UCSD-AML1 (cell line): ENCODE data around the gene EEF1AKMT2.
"Not testable (repeated sequence)": the region's sequence is repeated elsewhere in the genome, so short reads cannot be mapped to it uniquely, and the experiment has no call there.

ENCODE experiments used
- DNase-seq: peaks from one replicate; lab custom pipeline; 2025; ENCODE audit not compliant: unreplicated experiment; lab: John Stamatoyannopoulos, UW

The EEF1AKMT2 gene

DNA sequence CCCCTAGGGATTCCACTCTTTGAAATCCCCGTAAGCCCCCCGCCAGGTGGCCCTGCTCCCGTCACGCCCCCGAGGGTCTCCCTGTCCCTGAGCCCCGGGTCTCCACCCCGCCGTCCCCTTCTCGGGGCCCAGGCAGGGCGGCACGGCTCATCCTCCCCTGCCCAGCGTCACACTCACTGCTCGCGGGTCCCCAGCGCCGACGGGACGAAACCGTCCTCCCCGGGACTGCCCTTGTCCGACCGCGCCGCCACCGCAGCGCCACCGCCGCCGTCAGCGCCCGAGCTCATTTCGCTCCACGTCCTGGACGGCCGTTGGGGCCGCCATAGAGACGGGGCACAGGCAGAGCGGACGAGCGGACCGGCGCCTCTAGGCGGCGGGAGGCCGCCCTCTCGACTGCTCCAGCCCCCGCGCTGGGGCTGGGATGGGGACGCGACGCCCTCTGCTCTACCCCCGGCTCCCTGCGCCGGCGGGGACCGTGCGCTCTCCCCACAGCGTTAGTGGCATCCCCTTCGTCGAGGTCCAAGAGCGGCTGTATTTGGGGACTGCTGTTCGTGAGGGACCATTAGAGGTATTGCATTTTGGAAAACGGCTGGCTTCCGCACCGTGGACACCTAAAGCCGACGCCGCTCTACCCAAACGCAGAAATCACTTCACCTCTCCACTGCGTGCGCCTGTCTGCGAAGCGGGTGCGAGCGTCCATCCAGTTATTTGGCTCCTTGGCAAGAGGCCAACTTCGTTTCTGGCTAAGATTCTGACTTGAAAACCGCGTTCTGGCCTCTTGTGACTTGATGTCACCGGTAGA lies at the start of gene EEF1AKMT2:
TSS of gene EEF1AKMT2 (minus strand) at position 341 of the 802 bp plus-strand sequence. CDS start at position 287, 54 bp downstream.
- peak; percentile 91 for DNase-seq

DNA sequence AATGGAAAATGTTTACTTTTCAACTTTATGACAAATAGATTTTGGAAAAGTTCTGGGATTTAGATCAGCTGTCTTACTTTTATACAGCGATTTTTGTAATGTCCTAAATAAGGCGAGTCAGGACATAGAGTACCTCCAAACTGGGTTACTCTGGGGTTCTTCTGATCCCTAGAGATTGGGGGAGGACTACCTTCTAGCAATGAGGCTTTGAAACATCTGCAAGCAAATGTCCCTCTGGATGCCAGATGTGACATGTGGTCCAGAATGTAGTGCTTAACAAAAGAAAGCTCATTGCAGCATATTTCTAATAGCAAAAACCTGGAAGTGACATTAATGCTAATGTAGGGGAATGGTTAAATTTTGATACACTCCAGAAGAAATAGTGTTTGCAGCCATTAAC lies 46.0 kb upstream of the EEF1AKMT2 start:
- DNase-seq, result no peak

DNA sequence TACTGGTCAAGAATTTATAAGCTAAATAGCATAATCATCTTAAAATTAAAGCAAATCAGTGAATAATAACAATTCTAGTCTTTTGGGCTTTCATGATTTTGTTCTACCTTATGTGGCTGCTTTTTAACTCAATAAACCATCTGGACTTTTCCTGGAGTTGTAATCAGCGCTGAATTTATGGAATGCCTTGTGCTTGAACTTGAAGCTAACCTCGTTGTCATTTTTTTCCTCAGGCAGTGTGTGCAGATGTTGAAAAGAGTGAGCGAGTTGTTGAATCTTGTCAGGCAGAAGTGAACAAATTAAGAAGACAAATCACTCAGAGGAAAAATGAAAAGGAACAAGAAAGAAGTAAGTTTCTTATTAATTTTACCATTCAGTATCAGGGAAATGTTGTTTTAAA lies 39.4 kb upstream of the EEF1AKMT2 start:
- no peak for DNase-seq

DNA sequence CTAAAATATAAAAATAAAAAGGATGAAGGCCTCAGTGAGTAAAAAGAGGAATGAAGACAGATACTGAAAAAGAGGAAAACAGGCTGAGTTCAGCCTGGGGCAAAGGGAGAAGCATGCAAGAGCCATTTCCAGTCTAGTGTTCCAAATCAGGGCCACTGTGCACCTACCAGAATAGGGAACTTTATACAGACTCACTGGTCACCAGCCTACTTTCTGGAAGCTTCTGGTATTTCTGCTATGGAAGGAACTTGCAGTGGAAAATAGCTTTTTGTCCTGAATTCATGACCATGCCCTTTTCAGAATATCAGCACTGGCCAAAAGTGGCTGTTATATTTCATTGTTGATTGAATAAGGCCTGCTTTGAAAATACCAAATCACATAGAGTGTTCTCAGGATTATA lies 38.8 kb upstream of the EEF1AKMT2 start:
- no peak for DNase-seq

DNA sequence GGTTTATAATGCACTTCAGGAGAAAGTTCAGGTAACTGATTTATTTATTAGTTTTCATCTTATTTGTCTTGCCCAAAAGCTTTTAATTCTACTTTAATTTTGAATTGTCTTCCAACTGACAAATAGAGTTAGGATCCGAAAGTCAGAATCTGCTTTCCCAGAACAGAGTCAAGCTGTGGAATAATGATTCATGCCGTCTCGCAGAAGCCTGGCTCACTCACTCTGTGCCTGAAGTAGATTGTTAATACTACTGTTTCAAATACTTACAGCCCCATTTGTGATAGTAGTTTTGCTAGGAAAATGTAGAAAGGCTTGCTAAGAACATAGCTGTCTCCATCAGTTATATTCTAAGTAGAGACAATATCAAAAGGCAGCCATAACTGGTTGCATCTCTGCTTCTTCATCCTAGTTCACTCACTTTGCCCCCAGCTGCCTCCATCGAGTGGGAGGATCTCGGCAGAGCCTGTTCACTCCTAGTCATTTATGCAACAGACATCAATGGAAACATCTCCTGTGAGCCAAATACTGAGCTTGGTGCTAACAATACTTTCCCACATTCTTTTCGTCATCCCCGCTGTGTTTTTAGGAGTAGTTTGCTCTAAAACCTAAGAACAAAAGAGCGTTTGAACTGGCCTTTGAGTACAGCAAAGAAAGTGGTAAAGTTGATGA lies 37.9 kb upstream of the EEF1AKMT2 start:
- no peak for DNase-seq

DNA sequence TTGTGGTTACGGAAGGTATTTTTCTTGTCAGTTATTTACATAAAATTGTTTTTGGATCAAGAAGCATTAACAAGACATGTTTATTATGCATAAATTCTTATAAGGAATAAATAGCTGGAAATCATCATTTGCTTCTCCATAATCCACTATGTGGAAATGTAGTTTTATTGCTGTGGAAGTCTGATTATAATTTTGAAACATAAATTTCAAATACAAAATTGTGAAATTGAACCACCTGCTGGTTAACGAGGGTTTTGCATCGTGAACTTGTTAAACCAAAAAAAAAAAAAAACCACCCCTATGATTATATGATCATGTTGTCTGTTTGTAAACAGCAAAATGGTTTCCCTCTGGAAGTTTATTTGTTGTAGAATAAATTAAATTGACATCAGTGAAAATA lies 35.8 kb upstream of the EEF1AKMT2 start:
- no peak for DNase-seq

DNA sequence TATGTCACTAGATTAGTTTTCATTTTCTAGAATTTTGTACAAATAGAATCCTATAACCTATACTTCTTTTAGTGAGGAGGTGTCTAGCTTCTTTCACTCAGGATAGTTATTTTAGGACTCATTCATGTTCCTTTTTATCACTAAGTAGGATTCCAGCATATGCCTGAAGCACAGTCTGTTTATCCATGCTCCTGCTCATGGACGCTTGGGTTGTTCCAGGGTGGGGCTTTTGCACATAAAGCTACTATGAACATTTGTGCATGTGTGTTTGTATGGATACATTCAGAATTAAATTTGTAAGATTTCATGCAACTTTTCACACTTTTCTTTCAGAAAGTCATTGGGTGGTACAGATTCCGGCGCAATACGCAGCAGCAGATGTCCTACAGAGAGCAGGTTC lies 34.6 kb upstream of the EEF1AKMT2 start:
- DNase-seq, result no peak

DNA sequence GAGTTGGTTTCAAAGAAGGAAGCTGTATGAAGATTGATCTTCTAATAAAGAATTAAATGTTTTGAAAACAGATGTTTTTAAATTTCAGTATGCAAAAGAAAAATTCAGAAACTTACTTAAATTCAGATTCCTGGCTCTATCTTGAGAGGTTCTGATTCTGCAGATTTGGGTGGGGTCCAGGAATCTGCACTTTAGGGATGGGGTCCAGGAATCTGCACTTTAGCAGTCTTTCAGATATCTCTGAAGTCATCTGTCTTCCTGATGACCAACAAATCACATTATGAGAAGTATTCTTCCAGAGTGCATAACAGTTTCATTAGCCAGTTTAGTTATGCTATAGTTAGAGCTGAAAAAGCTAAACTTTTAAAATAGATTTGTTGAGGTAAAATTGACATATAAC lies 34.0 kb upstream of the EEF1AKMT2 start:
- DNase-seq, result no peak

DNA sequence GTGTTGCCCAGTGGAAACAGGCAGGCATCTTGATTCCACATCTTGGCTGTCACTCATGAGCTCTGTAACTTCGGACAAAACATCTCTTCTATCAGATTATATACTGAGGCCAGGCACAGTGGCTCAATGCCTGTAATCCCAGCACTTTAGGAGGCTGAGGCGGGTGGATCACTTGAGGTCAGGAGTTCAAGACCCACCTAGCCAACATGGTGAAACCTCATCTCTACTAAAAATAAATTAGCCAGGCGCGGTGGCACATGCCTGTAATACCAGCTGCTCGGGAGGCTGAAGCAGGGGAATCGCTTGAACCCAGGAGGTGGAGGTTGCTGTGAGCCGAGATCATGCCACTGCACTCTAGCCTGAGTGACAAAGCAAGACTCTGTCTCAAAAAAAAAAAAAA lies 33.2 kb upstream of the EEF1AKMT2 start:
- not testable (repeated sequence) for DNase-seq

DNA sequence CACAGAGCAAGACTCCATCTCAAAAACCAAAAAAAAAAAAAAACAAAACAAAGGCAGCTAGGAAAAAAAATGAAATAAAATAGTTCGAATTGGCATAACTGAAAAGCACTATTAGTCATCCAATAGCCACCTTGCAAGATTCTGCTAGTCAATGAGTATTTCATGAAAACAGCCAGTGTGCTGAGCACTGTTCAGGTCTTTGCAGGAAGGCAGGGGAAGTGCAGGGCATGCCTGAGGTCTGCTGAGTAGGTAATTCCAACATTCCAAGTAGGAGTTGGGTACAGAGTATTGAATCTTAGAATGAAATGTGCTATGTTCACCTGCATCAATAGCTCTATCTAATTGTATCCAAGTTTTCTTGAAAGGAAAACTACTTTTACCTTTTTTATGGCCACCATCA lies 32.8 kb upstream of the EEF1AKMT2 start:
- DNase-seq, result no peak

DNA sequence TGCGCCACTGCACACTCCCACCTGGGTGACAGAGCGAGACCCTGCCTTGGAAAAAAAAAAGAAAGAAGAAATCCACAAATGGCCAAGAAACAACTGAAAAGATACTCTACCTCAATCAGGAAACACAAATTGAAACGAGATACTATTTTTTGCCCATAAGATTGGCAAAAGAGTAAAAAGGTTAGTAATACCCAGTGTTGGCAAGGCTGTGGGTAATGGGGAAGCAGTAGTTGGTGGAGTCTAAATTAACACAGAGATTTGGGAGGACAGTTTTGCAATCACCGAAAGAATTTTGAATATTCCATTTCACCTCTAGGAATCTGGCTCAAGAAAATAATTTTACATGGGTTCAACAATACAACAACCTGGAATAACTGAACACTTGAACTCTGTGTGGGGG lies 29.8 kb upstream of the EEF1AKMT2 start:
- no peak for DNase-seq

DNA sequence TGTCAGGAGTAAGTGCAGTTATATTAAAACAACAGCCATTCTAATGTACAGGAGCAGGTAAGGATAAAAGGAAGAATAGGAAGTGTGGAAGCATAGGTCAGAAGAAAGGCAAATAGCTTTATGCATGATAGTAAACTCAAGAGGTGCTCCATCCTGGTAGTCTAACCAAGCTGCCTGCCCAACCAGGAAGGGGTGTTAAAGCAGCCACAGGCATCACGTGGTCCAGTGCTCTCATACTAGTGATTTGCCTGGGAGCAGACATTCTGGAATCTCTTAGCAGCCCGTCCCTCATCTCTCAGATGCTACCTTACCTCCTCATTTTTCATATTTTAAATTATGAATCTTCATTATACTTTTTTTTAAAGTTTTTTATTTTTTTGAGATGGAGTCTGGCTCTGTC lies 28.4 kb upstream of the EEF1AKMT2 start:
- DNase-seq, result no peak

DNA sequence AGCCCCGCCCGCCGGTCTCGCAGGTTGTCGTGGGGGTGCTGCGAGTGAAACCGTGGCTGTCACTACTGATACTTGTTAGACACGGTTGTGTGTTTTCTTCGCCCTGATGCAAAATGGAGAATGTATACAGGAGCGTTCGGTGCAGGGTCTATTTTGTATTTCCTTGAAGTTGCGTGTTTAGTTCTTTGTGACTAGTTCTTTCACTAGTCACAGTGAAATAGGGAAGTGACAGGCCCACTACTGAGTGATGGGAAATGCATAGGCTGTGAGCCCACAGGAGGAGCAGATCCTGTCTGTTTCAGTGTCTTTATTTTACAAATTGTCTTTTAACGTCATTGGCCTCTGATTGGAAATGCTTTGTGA lies 10.6 kb upstream of the EEF1AKMT2 start:
- DNase-seq, result no peak

DNA sequence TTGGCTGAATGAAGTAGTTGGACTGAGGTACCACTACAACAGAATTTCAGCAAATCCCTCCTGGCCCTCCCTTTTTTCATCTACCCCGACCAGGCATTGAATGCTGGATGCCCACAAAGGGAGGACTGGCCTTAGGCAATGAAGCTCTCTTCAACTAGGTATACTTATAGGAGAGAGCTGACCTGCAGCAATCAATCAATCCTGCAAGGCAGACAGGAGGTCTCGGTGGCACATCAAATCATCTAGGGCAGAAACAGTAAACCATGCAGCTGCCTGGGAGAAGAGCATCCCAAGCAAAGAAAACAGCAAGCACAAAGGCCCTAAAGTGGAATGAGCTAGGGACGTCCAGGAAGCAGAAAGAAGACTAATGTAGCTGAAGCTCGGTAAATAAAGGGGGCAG lies 7.5 kb upstream of the EEF1AKMT2 start:
- no peak for DNase-seq

DNA sequence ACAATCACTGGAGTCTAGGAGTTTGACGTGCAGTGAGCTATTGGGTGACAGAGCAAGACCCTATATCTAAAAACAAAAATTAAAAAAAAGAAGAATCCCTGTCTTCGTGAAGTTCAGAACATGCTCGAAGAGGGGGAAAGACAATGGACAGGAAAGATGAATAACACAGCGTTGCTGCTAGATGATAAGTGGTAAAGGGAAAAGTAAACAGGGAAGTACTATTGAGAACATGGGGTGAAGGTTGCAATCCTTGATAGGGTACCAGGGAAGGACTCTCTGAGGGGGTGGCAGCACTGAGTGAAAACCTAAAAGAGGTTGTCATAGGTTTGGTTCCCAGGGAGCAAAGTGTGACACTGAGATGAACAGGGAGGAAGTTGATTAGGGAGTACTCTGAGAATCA lies 7.1 kb upstream of the EEF1AKMT2 start:
- no peak for DNase-seq

DNA sequence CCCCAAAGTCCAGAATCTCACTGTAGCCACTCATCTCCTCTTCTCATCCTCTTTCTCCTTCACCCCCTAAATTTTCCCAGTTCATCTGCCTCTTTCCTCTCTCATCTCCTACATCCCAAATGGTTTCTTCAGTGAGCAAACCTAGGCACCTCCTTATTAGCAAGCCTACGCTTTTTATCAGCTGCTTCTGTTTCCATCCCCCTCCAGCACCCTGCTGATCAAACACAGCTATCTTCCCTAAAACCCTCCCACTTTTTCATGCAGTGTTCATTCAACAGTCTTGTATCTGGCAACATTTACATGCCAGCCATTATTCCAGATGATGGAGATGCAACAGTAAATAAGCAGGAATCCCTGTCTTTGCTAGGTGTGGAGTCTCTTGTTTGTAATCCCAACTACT lies 6.7 kb upstream of the EEF1AKMT2 start:
- no peak for DNase-seq

DNA sequence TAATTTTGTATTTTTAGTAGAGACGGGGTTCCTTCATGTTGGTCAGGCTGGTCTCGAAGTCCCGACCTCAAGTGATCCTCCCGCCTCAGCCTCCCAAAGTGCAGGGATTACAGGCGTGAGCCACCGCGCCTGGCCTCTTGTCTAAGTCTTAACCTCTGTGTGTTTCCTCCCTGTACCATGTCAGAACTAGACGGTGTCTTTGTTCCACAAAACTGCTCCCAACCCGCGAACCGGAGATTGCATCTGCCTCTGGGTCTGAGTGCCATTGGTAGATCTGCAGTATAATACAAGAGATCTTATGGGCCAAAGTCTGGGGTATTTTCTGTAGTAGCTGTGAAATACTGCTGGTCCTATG lies 1.3 kb upstream of the EEF1AKMT2 start:
- no peak for DNase-seq

DNA sequence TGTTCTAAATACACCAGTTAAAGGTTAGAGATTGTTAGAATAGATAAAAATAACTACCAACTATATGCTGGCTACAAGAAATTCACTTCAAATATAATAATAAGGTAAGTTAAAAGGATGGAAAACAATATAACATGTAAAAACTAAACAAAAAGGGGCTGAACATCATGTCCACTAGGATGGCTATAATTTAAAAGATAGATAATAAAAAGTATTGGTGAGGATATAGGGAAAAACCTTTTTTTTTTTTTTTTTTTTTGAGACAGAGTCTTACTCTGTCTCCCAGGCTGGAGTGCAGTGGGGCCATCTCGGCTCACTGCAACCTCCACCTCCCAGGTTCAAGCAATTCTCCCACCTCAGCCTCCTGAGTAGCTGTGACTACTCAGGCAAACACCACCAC lies 8.8 kb downstream of the EEF1AKMT2 start:
- not testable (repeated sequence) for DNase-seq

DNA sequence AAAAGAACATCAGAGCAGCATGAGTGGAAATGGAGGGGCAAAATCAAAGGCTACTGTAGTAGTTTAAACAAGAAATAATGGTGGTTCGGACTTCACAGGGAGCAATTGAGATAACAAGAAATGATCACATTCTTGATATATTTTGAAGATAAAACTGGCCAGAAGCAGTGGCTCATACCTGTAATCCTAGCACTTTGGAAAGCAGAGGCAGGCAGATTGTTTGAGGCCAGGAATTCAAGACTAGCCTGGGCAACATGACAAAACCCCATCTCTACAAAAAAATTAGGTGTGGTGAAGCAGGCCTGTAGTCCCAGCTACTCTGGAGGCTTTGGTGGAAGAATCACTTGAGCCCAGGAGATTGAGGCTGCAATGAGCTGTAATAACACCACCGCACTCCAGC lies 22.9 kb downstream of the EEF1AKMT2 start:
- no peak for DNase-seq

DNA sequence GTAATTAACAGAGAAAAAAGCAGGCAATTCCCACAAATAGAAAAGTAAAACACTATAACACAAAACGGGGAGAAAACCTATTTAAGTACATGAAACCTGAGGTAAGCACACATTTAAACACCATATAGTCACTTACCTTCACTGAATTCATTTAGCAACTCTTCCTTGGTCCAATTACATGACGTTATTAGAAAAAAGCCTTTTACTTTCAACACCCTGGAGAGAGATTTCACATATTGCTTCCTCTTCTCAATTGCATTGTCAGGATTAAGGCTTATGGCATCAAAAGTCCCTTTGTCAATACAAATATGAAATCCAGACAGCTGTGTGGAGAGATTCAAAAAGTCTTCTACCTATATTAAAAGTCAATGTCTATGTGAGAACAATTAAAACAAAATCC lies 26.4 kb downstream of the EEF1AKMT2 start:
- no peak for DNase-seq

DNA sequence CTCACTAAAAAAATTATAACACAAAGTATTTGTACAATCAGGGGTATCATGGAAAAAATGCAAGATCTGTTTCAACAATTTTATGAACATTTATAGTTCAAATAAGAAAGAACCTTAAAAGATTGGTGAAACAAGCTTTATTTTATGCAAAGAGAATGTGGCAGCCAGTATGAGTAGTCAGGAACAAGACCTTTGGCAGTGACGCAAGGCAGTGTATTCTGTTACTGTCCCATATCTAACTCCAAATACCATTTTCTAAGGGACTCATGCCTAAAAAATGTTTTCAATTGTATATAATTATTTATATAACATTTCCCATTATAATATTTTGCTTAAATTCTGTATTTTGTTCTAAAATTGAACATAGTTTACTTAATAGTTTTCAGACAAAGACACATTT lies 28.4 kb downstream of the EEF1AKMT2 start:
- no peak for DNase-seq

DNA sequence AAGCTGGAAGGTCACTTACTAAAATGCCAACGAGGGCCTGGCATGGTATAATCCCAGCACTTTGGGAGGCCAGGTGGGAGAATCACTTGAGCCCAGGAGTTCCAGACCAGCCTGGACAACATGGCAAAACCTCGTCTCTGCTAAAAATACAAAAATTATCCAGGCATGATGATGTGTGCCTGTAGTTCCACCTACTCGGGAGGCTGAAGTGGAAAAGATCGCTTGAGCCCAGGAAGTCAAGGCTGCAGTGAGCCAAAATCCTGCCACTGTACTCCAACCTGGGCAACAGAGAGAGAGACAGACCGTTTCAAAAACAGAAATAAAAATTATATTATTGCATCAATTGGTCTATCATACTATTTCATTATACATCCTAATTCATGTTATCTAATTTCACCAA lies 29.4 kb downstream of the EEF1AKMT2 start:
- DNase-seq, result no peak
